WTC11 (cell line): Measurements from ENCODE around the gene FOXS1. TPM values are rescaled to one million over a fixed set of nuclear protein-coding genes. Genes with fewer than 3 reads are reported as not detected.

Source experiments
- ATAC-seq: fragments of 200-7000 bp; cut with Tn5 transposase; 2 replicates; pipeline ENCODE4 v1.10.0; 2021; ENCODE audit warnings: mild to moderate bottlenecking, moderate library complexity
- CTCF ChIA-PET: fragments of 300-600 bp; sonication (Branson Sonifier 250); formaldehyde crosslinking; loops from one replicate; lab custom pipeline; 2021; ENCODE audit warnings: antibody characterized with exemption; lab: Charles Lee
- POLR2A ChIA-PET: fragments of 350-600 bp; sonication (Branson Sonifier 250); formaldehyde crosslinking; loops from one replicate; lab custom pipeline; 2021; ENCODE audit warnings: antibody characterized with exemption; lab: Charles Lee
- DNase-seq: peaks from one replicate; pipeline ENCODE4 v3.0.0; 2021; ENCODE audit warnings: low spot score
- H3K27ac Mint-ChIP-seq: 2 replicates; pipeline ENCODE4 v1.8.0; 2021; ENCODE audit warnings: mixed read lengths
- H3K27me3 Mint-ChIP-seq: 2 replicates; pipeline ENCODE4 v1.8.0; 2021; ENCODE audit warnings: low read depth, mild to moderate bottlenecking, moderate library complexity, mixed read lengths
- H3K36me3 Mint-ChIP-seq: 2 replicates; pipeline ENCODE4 v1.8.0; 2021; ENCODE audit warnings: mixed read lengths
- H3K4me1 Mint-ChIP-seq: 2 replicates; pipeline ENCODE4 v1.8.0; 2022; ENCODE audit warnings: mixed read lengths
- H3K4me3 Mint-ChIP-seq: 2 replicates; pipeline ENCODE4 v1.8.0; 2021; ENCODE audit warnings: mild to moderate bottlenecking, moderate library complexity, mixed read lengths
- H3K9me3 Mint-ChIP-seq: 2 replicates; pipeline ENCODE4 v1.8.0; 2021; ENCODE audit warnings: mixed read lengths
- AR ChIP-seq: fragments of 250-450 bp; sonication (Bioruptor Pico); IDR thresholded peaks from 2 replicates; pipeline ENCODE4 v1.9.0; 2021; ENCODE audit warnings: mild to moderate bottlenecking
- E2F1 ChIP-seq: sonication (generic); formaldehyde crosslinking; IDR thresholded peaks from 2 replicates; pipeline ENCODE4 v1.8.0; 2022; ENCODE audit warnings: mild to moderate bottlenecking, missing genetic modification reagents
- E2F4 ChIP-seq: sonication (generic); formaldehyde crosslinking; IDR thresholded peaks from 2 replicates; pipeline ENCODE4 v1.8.1; 2022; ENCODE audit warnings: low read depth, mild to moderate bottlenecking, moderate library complexity, missing genetic modification reagents, borderline replicate concordance
- ELF4 ChIP-seq: sonication (generic); formaldehyde crosslinking; IDR thresholded peaks from 2 replicates; pipeline ENCODE4 v1.8.1; 2022; ENCODE audit warnings: low read depth, mild to moderate bottlenecking, moderate library complexity, missing genetic modification reagents
- EMX1 ChIP-seq: fragments of 250-450 bp; sonication (Bioruptor Pico); IDR thresholded peaks from 2 replicates; pipeline ENCODE4 v1.8.0; 2021; ENCODE audit warnings: mild to moderate bottlenecking
- FOXK1 ChIP-seq: sonication (generic); formaldehyde crosslinking; IDR thresholded peaks from 2 replicates; pipeline ENCODE4 v1.8.0; 2022; ENCODE audit warnings: mild to moderate bottlenecking, moderate library complexity, missing genetic modification reagents
- GABPB1 ChIP-seq: sonication (generic); formaldehyde crosslinking; IDR thresholded peaks from 2 replicates; pipeline ENCODE4 v1.8.1; 2023; ENCODE audit warnings: mild to moderate bottlenecking, missing genetic modification reagents
- GTF2I ChIP-seq: fragments of 250-450 bp; sonication (Bioruptor Pico); conservative IDR thresholded peaks from 2 replicates; pipeline ENCODE4 v1.4.0; 2021; ENCODE audit warnings: mild to moderate bottlenecking
- JAZF1 ChIP-seq: fragments of 250-450 bp; sonication (Bioruptor Pico); IDR thresholded peaks from 2 replicates; pipeline ENCODE4 v1.9.0; 2021; ENCODE audit warnings: moderate library complexity, mild to moderate bottlenecking, inconsistent platforms
- MLX ChIP-seq: sonication (generic); formaldehyde crosslinking; IDR thresholded peaks from 2 replicates; pipeline ENCODE4 v1.8.1; 2023; ENCODE audit warnings: mild to moderate bottlenecking, missing genetic modification reagents, moderate library complexity
- NFE2L1 ChIP-seq: sonication (generic); formaldehyde crosslinking; IDR thresholded peaks from 2 replicates; pipeline ENCODE4 v1.8.1; 2023; ENCODE audit warnings: missing genetic modification reagents
- NR1H2 ChIP-seq: sonication (generic); formaldehyde crosslinking; IDR thresholded peaks from 2 replicates; pipeline ENCODE4 v1.9.0; 2021; ENCODE audit warnings: mild to moderate bottlenecking, moderate library complexity, missing genetic modification reagents
- PRRX2 ChIP-seq: fragments of 250-450 bp; sonication (Bioruptor Pico); IDR thresholded peaks from 2 replicates; pipeline ENCODE4 v1.8.0; 2021; ENCODE audit warnings: mild to moderate bottlenecking
- SP1 ChIP-seq: sonication (generic); formaldehyde crosslinking; conservative IDR thresholded peaks from 2 replicates; pipeline ENCODE4 v1.8.1; 2022; ENCODE audit warnings: missing genetic modification reagents
- STAT6 ChIP-seq: sonication (generic); formaldehyde crosslinking; conservative IDR thresholded peaks from 2 replicates; pipeline ENCODE4 v1.8.1; 2023; ENCODE audit warnings: mild to moderate bottlenecking, low read depth, missing genetic modification reagents, moderate library complexity
- TEAD4 ChIP-seq: sonication (generic); formaldehyde crosslinking; IDR thresholded peaks from 2 replicates; pipeline ENCODE4 v1.8.0; 2022; ENCODE audit warnings: mild to moderate bottlenecking, missing genetic modification reagents
- USF1 ChIP-seq: sonication (generic); formaldehyde crosslinking; IDR thresholded peaks from 2 replicates; pipeline ENCODE4 v1.8.0; 2022; ENCODE audit warnings: mild to moderate bottlenecking, missing genetic modification reagents
- ZBTB43 ChIP-seq: sonication (generic); formaldehyde crosslinking; IDR thresholded peaks from 2 replicates; pipeline ENCODE4 v1.8.1; 2023; ENCODE audit warnings: mild to moderate bottlenecking, missing genetic modification reagents
- ZNF317 ChIP-seq: sonication (generic); formaldehyde crosslinking; IDR thresholded peaks from 2 replicates; pipeline ENCODE4 v1.8.1; 2023; ENCODE audit warnings: low read depth, mild to moderate bottlenecking, moderate library complexity, missing genetic modification reagents, borderline replicate concordance
- ZNF416 ChIP-seq: fragments of 250-450 bp; sonication (Bioruptor Pico); IDR thresholded peaks from 2 replicates; pipeline ENCODE4 v1.9.0; 2021; ENCODE audit warnings: mild to moderate bottlenecking, inconsistent platforms
- ZNF671 ChIP-seq: fragments of 250-450 bp; sonication (Bioruptor Pico); IDR thresholded peaks from 2 replicates; pipeline ENCODE4 v1.8.0; 2021; ENCODE audit warnings: mild to moderate bottlenecking
- total RNA-seq: library from RNA; stranded (reverse); gene quantifications from 3 replicates; pipeline ENCODE4 v1.2.3, GENCODE V29; 2021

The FOXS1 gene
- total RNA-seq, 1 experiment from 2014 or later, result not detected

GRCh38 chr20:31857861-31858759 is 12.7 kb upstream of the FOXS1 start (continued):
- TF ChIP-seq USF1 (CRISPR knock-in tag) (no peak), ZNF671 (no peak), E2F4 (CRISPR knock-in tag) (no peak), FOXK1 (CRISPR knock-in tag) (no peak), NR1H2 (no peak), EMX1 (CRISPR knock-in tag) (no peak), JAZF1 (no peak), NFE2L1 (CRISPR knock-in tag) (no peak), ZNF317 (no peak), ZNF416 (no peak)

- Mint-ChIP-seq H3K9me3 (no peaks in the 10 kb centered on the region), H3K27me3 (peaks cover 43% of the 10 kb centered on the region), H3K4me1 (peaks cover 9% of the 10 kb centered on the region), H3K4me3 (no peak overlapping the region), H3K27ac (no peak overlapping the region), H3K36me3 (no peaks in the 10 kb centered on the region)
- ATAC-seq (no peak), DNase-seq (peak; percentile 4)
- CTCF ChIA-PET, result interaction anchor here (1.0 to 2.8 kb wide), 9 partner anchors 10 to 192 kb away, joined by 3 to 23 read pairs (median 4); partner anchors contain the start of gene PDRG1
- POLR2A ChIA-PET, result interaction anchor here (0.7 kb wide), 1 partner anchor 11 kb away, joined by 3 read pairs; no protein-coding TSS in a partner anchor
- TF ChIP-seq STAT6 (CRISPR knock-in tag) (no peak), MLX (CRISPR knock-in tag) (no peak), GABPB1 (CRISPR knock-in tag) (no peak), TEAD4 (CRISPR knock-in tag) (no peak), ZBTB43 (CRISPR knock-in tag) (no peak), AR (CRISPR knock-in tag) (no peak), GTF2I (no peak), PRRX2 (CRISPR knock-in tag) (no peak), EMX1 (CRISPR knock-in tag) (no peak), SP1 (CRISPR knock-in tag) (no peak), USF1 (CRISPR knock-in tag) (no peak), E2F1 (no peak), ELF4 (CRISPR knock-in tag) (no peak)
Measured at GRCh38 chr20:31856516-31856915, 11.1 kb upstream of the FOXS1 start.
